BLaER1 treated with 17β-estradiol and CSF1 and Interleukin-3, amounts not matched to agents 10 nM and 100 nM (cell line): ENCODE results near the gene NPR3.

Source experiments
- H3K27ac ChIP-seq, 11 experiments: shearing (Covaris generic); formaldehyde crosslinking; 2 replicates each; pipeline ENCODE4 v1.8.1; 2022
- H3K27me3 ChIP-seq, 11 experiments: shearing (Covaris generic); formaldehyde crosslinking; 2 replicates each; pipeline ENCODE4 v1.8.1; 2022
- H3K36me3 ChIP-seq, 11 experiments: shearing (Covaris generic); formaldehyde crosslinking; 2 replicates each; pipeline ENCODE4 v1.8.1; 2022
- H3K4me1 ChIP-seq, 10 experiments: shearing (Covaris generic); formaldehyde crosslinking; 2 replicates each; pipeline ENCODE4 v1.8.1; 2022
- H3K4me2 ChIP-seq, 11 experiments: shearing (Covaris generic); formaldehyde crosslinking; 2 replicates each; pipeline ENCODE4 v1.8.1; 2022
- H3K4me3 ChIP-seq, 10 experiments: shearing (Covaris generic); formaldehyde crosslinking; 2 replicates each; pipeline ENCODE4 v1.8.1; 2022
- H3K9ac ChIP-seq, 11 experiments: shearing (Covaris generic); formaldehyde crosslinking; 2 replicates each; pipeline ENCODE4 v1.8.1; 2022
- H3K9me3 ChIP-seq, 11 experiments: shearing (Covaris generic); formaldehyde crosslinking; replicated peaks in 1 of 11; 2 replicates each; pipeline ENCODE4 v1.8.1; 2022
- H4K20me1 ChIP-seq, 11 experiments: shearing (Covaris generic); formaldehyde crosslinking; 2 replicates each; pipeline ENCODE4 v1.8.1; 2022
- Cebpa-rat ChIP-seq, 11 experiments: shearing (Covaris generic); IDR thresholded peaks; 2 replicates each; pipeline ENCODE4 v1.8.1; 2022

Gene NPR3

GRCh38 chr5:32833663-32834062, 122.5 kb downstream of the NPR3 start:
- Histone ChIP-seq H3K27ac (no peak overlapping the region), H3K9ac (no peak overlapping the region), H3K27me3 (no peaks in the 10 kb centered on the region; a peak in 1 of 22 replicates), H3K36me3 (no peaks in the 10 kb centered on the region), H3K4me2 (peak overlapping the region in 5 of 11 experiments; percentile 10 to 31 (median 21); a peak in 4 of 22 replicates), H4K20me1 (no peaks in the 10 kb centered on the region), H3K4me1 (peaks cover 0 to 8% (median 4%) of the 10 kb centered on the region in 10 experiments; a peak in 6 of 20 replicates), H3K4me3 (no peak overlapping the region), H3K9me3 (0 out of 22 replicates have a peak, but pooled peaks cover 0 to 7% (median 0%) of the 10 kb centered on the region in 11 experiments)
- no peak for TF ChIP-seq Cebpa-rat (IDR thresholded peaks at IDR 0.05)

- Histone ChIP-seq H3K36me3 (no peaks in the 10 kb centered on the region), H4K20me1 (no peaks in the 10 kb centered on the region), H3K4me1 (peaks cover 0 to 8% (median 4%) of the 10 kb centered on the region in 10 experiments; a peak in 6 of 20 replicates), H3K27me3 (no peaks in the 10 kb centered on the region; a peak in 1 of 22 replicates), H3K9me3 (0 out of 22 replicates have a peak, but pooled peaks cover 0 to 7% (median 0%) of the 10 kb centered on the region in 11 experiments), H3K4me3 (no peak overlapping the region), H3K27ac (no peak overlapping the region), H3K4me2 (peak overlapping the region in 3 of 11 experiments; percentile 10 to 31 (median 22); a peak in 1 of 22 replicates), H3K9ac (no peak overlapping the region)
- no peak for TF ChIP-seq Cebpa-rat (IDR thresholded peaks at IDR 0.05)
Measured at GRCh38 chr5:32834251-32834650, 123.1 kb downstream of the NPR3 start.

- H3K4me3 ChIP-seq: no peak overlapping the region
- no peaks in the 10 kb centered on the region; a peak in 1 of 22 replicates for H3K27me3 ChIP-seq
- H3K9me3 ChIP-seq: 0 out of 22 replicates have a peak, but pooled peaks cover 0 to 7% (median 0%) of the 10 kb centered on the region in 11 experiments
- TF ChIP-seq Cebpa-rat (IDR thresholded peaks at IDR 0.05): no peak
- no peaks in the 10 kb centered on the region for H4K20me1 ChIP-seq
- H3K4me2 ChIP-seq: no peak overlapping the region
- H3K36me3 ChIP-seq: no peaks in the 10 kb centered on the region
- no peak overlapping the region for H3K27ac ChIP-seq
- H3K9ac ChIP-seq: no peak overlapping the region
- H3K4me1 ChIP-seq: peaks cover 0 to 8% (median 4%) of the 10 kb centered on the region in 10 experiments; a peak in 6 of 20 replicates
Measured at GRCh38 chr5:32836176-32836575, 125.1 kb downstream of the NPR3 start.

- 0 out of 22 replicates have a peak, but pooled peaks cover 0 to 7% (median 0%) of the 10 kb centered on the region in 11 experiments for H3K9me3 ChIP-seq
- no peak overlapping the region for H3K27ac ChIP-seq
- H3K4me3 ChIP-seq: no peak overlapping the region
- peaks cover 0 to 8% (median 4%) of the 10 kb centered on the region in 10 experiments; a peak in 6 of 20 replicates for H3K4me1 ChIP-seq
- H3K36me3 ChIP-seq: no peaks in the 10 kb centered on the region
- no peak overlapping the region for H3K4me2 ChIP-seq
- H4K20me1 ChIP-seq: no peaks in the 10 kb centered on the region
- H3K27me3 ChIP-seq: no peaks in the 10 kb centered on the region; a peak in 1 of 22 replicates
- TF ChIP-seq Cebpa-rat (IDR thresholded peaks at IDR 0.05): no peak
- no peak overlapping the region for H3K9ac ChIP-seq
Measured at GRCh38 chr5:32837211-32837610, 126.1 kb downstream of the NPR3 start.

- Histone ChIP-seq H3K4me2 (no peak overlapping the region), H3K4me1 (peaks cover 0 to 7% (median under 1%) of the 10 kb centered on the region in 10 experiments; a peak in 4 of 20 replicates), H3K9me3 (0 out of 22 replicates have a peak, but pooled peaks cover 0 to 7% (median 0%) of the 10 kb centered on the region in 11 experiments), H4K20me1 (no peaks in the 10 kb centered on the region), H3K27ac (no peak overlapping the region), H3K9ac (no peak overlapping the region), H3K36me3 (no peaks in the 10 kb centered on the region), H3K4me3 (no peak overlapping the region), H3K27me3 (no peaks in the 10 kb centered on the region; a peak in 1 of 22 replicates)
- TF ChIP-seq Cebpa-rat (IDR thresholded peaks at IDR 0.05): no peak
Measured at GRCh38 chr5:32839106-32839505, 128.0 kb downstream of the NPR3 start.

GRCh38 chr5:32840606-32841005, 129.5 kb downstream of the NPR3 start:
- Histone ChIP-seq H3K4me1 (peaks cover 0 to 7% (median 0%) of the 10 kb centered on the region in 10 experiments; a peak in 2 of 20 replicates), H3K4me2 (no peak overlapping the region), H3K4me3 (no peak overlapping the region), H4K20me1 (no peaks in the 10 kb centered on the region), H3K27ac (no peak overlapping the region), H3K9me3 (0 out of 22 replicates have a peak, but pooled peaks cover 0 to 7% (median 0%) of the 10 kb centered on the region in 11 experiments), H3K9ac (no peak overlapping the region), H3K27me3 (no peaks in the 10 kb centered on the region; a peak in 1 of 22 replicates), H3K36me3 (no peaks in the 10 kb centered on the region)
- no peak for TF ChIP-seq Cebpa-rat (IDR thresholded peaks at IDR 0.05)
